OCI-LY1 (cell line): Measurements from ENCODE around the gene CDH23.

Source experiments
- H2AFZ ChIP-seq: fragments of 200-600 bp; sonication (generic), shearing (Covaris generic); 2 replicates; pipeline ENCODE4 v1.6.0; 2014; ENCODE audit warnings: antibody characterized with exemption, mild to moderate bottlenecking, low read length
- H3F3A ChIP-seq: fragments of 200-600 bp; sonication (generic), shearing (Covaris generic); 2 replicates; pipeline ENCODE4 v1.6.0; 2014; ENCODE audit warnings: mild to moderate bottlenecking, antibody characterized with exemption, low read length, moderate library complexity; ENCODE audit not compliant: insufficient read depth
- H3K27ac ChIP-seq: fragments of 200-600 bp; sonication (generic); 2 replicates; pipeline ENCODE4 v1.5.1; 2014; ENCODE audit warnings: low read length, mixed run types, mild to moderate bottlenecking, low read depth; ENCODE audit not compliant: poor library complexity, severe bottlenecking
- H3K27me3 ChIP-seq: fragments of 200-600 bp; sonication (generic); 2 replicates; pipeline ENCODE4 v1.6.0; 2014; ENCODE audit warnings: antibody characterized with exemption, mild to moderate bottlenecking, low read length, moderate library complexity; ENCODE audit not compliant: insufficient read depth
- H3K36me3 ChIP-seq: fragments of 200-600 bp; sonication (generic); 2 replicates; pipeline ENCODE4 v1.6.1; 2014; ENCODE audit warnings: mild to moderate bottlenecking, antibody characterized with exemption, low read length, moderate library complexity, mixed read lengths; ENCODE audit not compliant: insufficient read depth
- H3K4me1 ChIP-seq: fragments of 200-600 bp; sonication (generic); 2 replicates; pipeline ENCODE4 v1.5.1; 2014; ENCODE audit warnings: mild to moderate bottlenecking, low read length, moderate library complexity; ENCODE audit not compliant: insufficient read depth, severe bottlenecking
- H3K4me2 ChIP-seq: fragments of 200-600 bp; sonication (generic), shearing (Covaris generic); 2 replicates; pipeline ENCODE4 v1.6.1; 2014; ENCODE audit warnings: low read length
- H3K4me3 ChIP-seq: fragments of 200-600 bp; sonication (generic); 2 replicates; pipeline ENCODE4 v1.5.1; 2014; ENCODE audit warnings: low read length, low read depth, mild to moderate bottlenecking, mixed read lengths; ENCODE audit not compliant: poor library complexity, severe bottlenecking
- H3K79me2 ChIP-seq: fragments of 200-600 bp; shearing (Covaris generic); 2 replicates; pipeline ENCODE4 v1.6.1; 2016; ENCODE audit warnings: mixed run types, low read length, mixed read lengths; ENCODE audit not compliant: insufficient read depth
- H3K9ac ChIP-seq: fragments of 200-600 bp; sonication (generic), shearing (Covaris generic); 2 replicates; pipeline ENCODE4 v1.6.1; 2014; ENCODE audit warnings: mild to moderate bottlenecking, low read length, mixed read lengths
- H3K9me2 ChIP-seq: fragments of 200-600 bp; sonication (generic), shearing (Covaris generic); 2 replicates; pipeline ENCODE4 v1.6.1; 2014; ENCODE audit warnings: low read depth, mild to moderate bottlenecking, low read length, mixed read lengths
- H3K9me3 ChIP-seq: fragments of 200-600 bp; shearing (Covaris generic); 2 replicates; pipeline ENCODE4 v1.6.1; 2014; ENCODE audit warnings: low read length, mixed read lengths
- H4K20me1 ChIP-seq: fragments of 200-600 bp; sonication (generic), shearing (Covaris generic); 2 replicates; pipeline ENCODE4 v1.6.0; 2016; ENCODE audit warnings: mild to moderate bottlenecking, low read length; ENCODE audit not compliant: insufficient read depth
- CTCF ChIP-seq: fragments of 200-600 bp; sonication (generic), shearing (Covaris generic); IDR thresholded peaks from 2 replicates; pipeline ENCODE4 v1.5.1; 2017; ENCODE audit warnings: mild to moderate bottlenecking, antibody characterized with exemption, low read length, moderate library complexity, mixed read lengths
- EZH2 ChIP-seq: fragments of 200-600 bp; sonication (generic), shearing (Covaris generic); IDR thresholded peaks from 2 replicates; pipeline ENCODE4 v1.8.0; 2017; ENCODE audit warnings: borderline replicate concordance, mixed run types, mild to moderate bottlenecking, antibody characterized with exemption, low read length, moderate library complexity, mixed read lengths

CDH23 gene

GRCh38 chr10:71819985-71820384 lies 423.3 kb downstream of the CDH23 start:
- Histone ChIP-seq H4K20me1 (no peaks in the 10 kb centered on the region), H2AFZ (no peak overlapping the region), H3K4me2 (no peak overlapping the region), H3K27me3 (no peaks in the 10 kb centered on the region), H3K9ac (no peak overlapping the region), H3K36me3 (peaks cover 96% of the 10 kb centered on the region), H3K4me3 (no peak overlapping the region), H3K4me1 (no peaks in the 10 kb centered on the region), H3K27ac (no peak overlapping the region), H3K79me2 (no peaks in the 10 kb centered on the region), H3K9me2 (no peaks in the 10 kb centered on the region), H3F3A (no peaks in the 10 kb centered on the region), H3K9me3 (no peaks in the 10 kb centered on the region)
- no peak for TF ChIP-seq CTCF
- TF ChIP-seq EZH2 = no peak

DNA sequence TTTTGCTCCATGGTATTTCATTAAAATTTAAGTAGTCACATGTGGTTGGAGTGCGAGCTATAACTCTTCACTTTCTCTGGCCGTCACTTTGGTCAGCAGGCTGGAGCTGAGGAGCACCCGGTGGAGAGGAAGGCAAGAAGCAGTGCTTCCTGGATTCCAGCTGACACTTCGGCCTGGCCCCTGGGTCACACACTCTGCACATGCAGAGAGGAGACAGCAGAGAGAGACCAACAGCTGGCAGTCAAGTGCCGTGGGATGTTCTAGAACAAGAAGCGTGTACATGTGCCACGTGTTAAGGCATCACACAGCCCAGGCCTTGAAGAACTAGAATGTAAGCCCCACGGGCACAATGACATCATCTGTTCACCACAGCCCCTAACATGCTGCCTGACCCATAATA lies 424.2 kb downstream of the CDH23 start:
- H3K27ac ChIP-seq = no peak overlapping the region
- H3K36me3 ChIP-seq = peaks cover 96% of the 10 kb centered on the region
- H3K4me3 ChIP-seq = no peak overlapping the region
- no peaks in the 10 kb centered on the region for H3K27me3 ChIP-seq
- H3K4me1 ChIP-seq = no peaks in the 10 kb centered on the region
- no peaks in the 10 kb centered on the region for H4K20me1 ChIP-seq
- H3K4me2 ChIP-seq = no peak overlapping the region
- no peaks in the 10 kb centered on the region for H3K79me2 ChIP-seq
- H2AFZ ChIP-seq = no peak overlapping the region
- no peaks in the 10 kb centered on the region for H3K9me3 ChIP-seq
- no peaks in the 10 kb centered on the region for H3F3A ChIP-seq
- TF ChIP-seq EZH2 = no peak
- TF ChIP-seq CTCF = no peak
- H3K9ac ChIP-seq = no peak overlapping the region
- no peaks in the 10 kb centered on the region for H3K9me2 ChIP-seq

GRCh38 chr10:71821909-71822763 lies 425.4 kb downstream of the CDH23 start:
- H3K27me3 ChIP-seq = no peaks in the 10 kb centered on the region
- no peaks in the 10 kb centered on the region for H4K20me1 ChIP-seq

More at GRCh38 chr10:71821909-71822763, 425.4 kb downstream of the CDH23 start:
- Histone ChIP-seq H3K9ac (no peak overlapping the region), H3K36me3 (peaks cover 96% of the 10 kb centered on the region), H2AFZ (no peak overlapping the region), H3K4me1 (no peaks in the 10 kb centered on the region), H3K79me2 (no peaks in the 10 kb centered on the region), H3K27ac (no peak overlapping the region), H3K9me3 (no peaks in the 10 kb centered on the region), H3F3A (no peaks in the 10 kb centered on the region), H3K4me3 (no peak overlapping the region), H3K9me2 (no peaks in the 10 kb centered on the region), H3K4me2 (no peak overlapping the region)
- no peak for TF ChIP-seq CTCF
- no peak for TF ChIP-seq EZH2
